Caco-2 (cell line): ENCODE measurements around the gene PLB1. TPM values are rescaled to one million over a fixed set of nuclear protein-coding genes. Genes with fewer than 3 reads are reported as not detected.

ENCODE experiments used
- BruUV-seq: library from RNA; stranded (reverse); fragments of 400-500 nt; replicated peaks from 2 replicates; lab custom pipeline; 2021; lab: Mats Ljungman, UMichigan
- CTCF ChIA-PET: fragments of 300-600 bp; sonication (Branson Sonifier 250); formaldehyde crosslinking; loops from one replicate; lab custom pipeline; 2022; ENCODE audit warnings: antibody characterized with exemption; lab: Charles Lee
- POLR2A ChIA-PET: fragments of 300-600 bp; sonication (Branson Sonifier 250); formaldehyde crosslinking; loops from one replicate; lab custom pipeline; 2022; ENCODE audit warnings: antibody characterized with exemption; lab: Charles Lee
- DNase-seq, 2 experiments: peaks; one replicate each; pipeline versions ENCODE4 v3.0.0 to v3.0.0-alpha.2; 2020 to 2022
- H3K27me3 ChIP-seq: replicated peaks from 2 replicates; pipeline ENCODE4 v1.6.0; 2011; ENCODE audit warnings: low read length; ENCODE audit not compliant: control insufficient read depth, insufficient read depth
- H3K36me3 ChIP-seq: 2 replicates; pipeline ENCODE4 v1.5.1; 2011; ENCODE audit warnings: low read length; ENCODE audit not compliant: control insufficient read depth, insufficient read depth
- H3K4me1 ChIP-seq: fragments of 250-450 bp; sonication (Bioruptor Pico); 2 replicates; pipeline ENCODE4 v1.5.1; 2020; ENCODE audit warnings: mild to moderate bottlenecking
- H3K4me3 ChIP-seq: 2 replicates; pipeline ENCODE4 v1.5.1; 2011; ENCODE audit warnings: low read depth, mild to moderate bottlenecking, control low read depth, low read length
- H3K9me3 ChIP-seq: fragments of 250-450 bp; sonication (Bioruptor Pico); 2 replicates; pipeline ENCODE4 v1.5.1; 2020; ENCODE audit warnings: mild to moderate bottlenecking, moderate library complexity
- H3K27ac Mint-ChIP-seq: one replicate; pipeline ENCODE4 v1.8.0; 2022; ENCODE audit warnings: mixed read lengths; ENCODE audit not compliant: unreplicated experiment
- H3K27me3 Mint-ChIP-seq: one replicate; pipeline ENCODE4 v1.8.0; 2022; ENCODE audit warnings: mixed read lengths; ENCODE audit not compliant: insufficient read depth, unreplicated experiment
- H3K36me3 Mint-ChIP-seq: one replicate; pipeline ENCODE4 v1.8.0; 2022; ENCODE audit warnings: mild to moderate bottlenecking, mixed read lengths; ENCODE audit not compliant: insufficient read depth, unreplicated experiment
- H3K4me1 Mint-ChIP-seq: one replicate; pipeline ENCODE4 v1.8.0; 2022; ENCODE audit warnings: low read depth, mixed read lengths; ENCODE audit not compliant: unreplicated experiment
- H3K4me3 Mint-ChIP-seq: one replicate; pipeline ENCODE4 v1.8.0; 2022; ENCODE audit warnings: mild to moderate bottlenecking, moderate library complexity, mixed read lengths; ENCODE audit not compliant: unreplicated experiment
- H3K9me3 Mint-ChIP-seq: one replicate; pipeline ENCODE4 v1.8.0; 2022; ENCODE audit warnings: mixed read lengths; ENCODE audit not compliant: unreplicated experiment
- CTCF ChIP-seq, 2 experiments: fragments of 200-600 bp in 1 of 2; IDR thresholded peaks; 1 replicate in 1 of 2; 2 replicates in 1 of 2; pipeline versions ENCODE4 v1.5.1 to v1.8.0; 2011 to 2022; ENCODE audit warnings: antibody characterized with exemption in 1 of 2, control low read depth in 1 of 2, inconsistent platforms in 1 of 2, low read depth in 1 of 2, low read length in 1 of 2, mild to moderate bottlenecking in 1 of 2, moderate library complexity in 1 of 2; ENCODE audit not compliant: insufficient read depth in 1 of 2, severe bottlenecking in 1 of 2, unreplicated experiment in 1 of 2
- intact Hi-C: fragments of 100-400 bp; cut with micrococcal nuclease; formaldehyde crosslinking; loops from one replicate; pipeline ENCODE4 v1.10.0; 2022; ENCODE audit not compliant: unreplicated experiment
- total RNA-seq: library from RNA; stranded (reverse); gene quantifications from 2 replicates; pipeline ENCODE4 v1.2.3, GENCODE V29; 2022

PLB1 gene
- total RNA-seq, 1 experiment from 2014 or later, result 2.8 TPM

GRCh38 chr2:28681158-28681571 lies 185.3 kb downstream of the PLB1 start:
- CTCF ChIA-PET, result no interaction called here
- peaks cover 19% of the 10 kb centered on the region for H3K9me3 Mint-ChIP-seq
- no peaks in the 10 kb centered on the region for H3K27me3 Mint-ChIP-seq
- POLR2A ChIA-PET, result no interaction called here
- intact Hi-C loops, result no loop called here
- no peaks in the 10 kb centered on the region for H3K36me3 Mint-ChIP-seq
- Histone ChIP-seq H3K27me3 (no peaks in the 10 kb centered on the region), H3K4me1 (peaks cover 38% of the 10 kb centered on the region), H3K9me3 (no peaks in the 10 kb centered on the region), H3K36me3 (no peaks in the 10 kb centered on the region), H3K4me3 (no peak overlapping the region)
- H3K4me3 Mint-ChIP-seq, result no peak overlapping the region
- H3K27ac Mint-ChIP-seq, result no peak overlapping the region
- no TSS peak for BruUV-seq
- H3K4me1 Mint-ChIP-seq, result peaks cover 50% of the 10 kb centered on the region
- TF ChIP-seq CTCF (IDR thresholded peaks at IDR 0.05; ENCODE audit: insufficient read depth in 1 of 2, low read depth in 1 of 2, low read length in 1 of 2, severe bottlenecking in 1 of 2, unreplicated experiment in 1 of 2), result no peak
- no peak for DNase-seq

- H3K4me1 ChIP-seq, result peaks cover 38% of the 10 kb centered on the region
- no peaks in the 10 kb centered on the region for H3K9me3 ChIP-seq
- Mint-ChIP-seq H3K36me3 (no peaks in the 10 kb centered on the region), H3K4me3 (no peak overlapping the region), H3K4me1 (peaks cover 53% of the 10 kb centered on the region), H3K27ac (no peak overlapping the region), H3K9me3 (peaks cover 23% of the 10 kb centered on the region), H3K27me3 (no peaks in the 10 kb centered on the region)
- no peaks in the 10 kb centered on the region for H3K27me3 ChIP-seq
- no TSS peak for BruUV-seq
- H3K4me3 ChIP-seq, result no peak overlapping the region
- intact Hi-C loops, result loop anchor here (2.0 kb wide), 1 partner anchor 35 kb away; no protein-coding TSS in a partner anchor
- CTCF ChIA-PET, result no interaction called here
- DNase-seq, result no peak
- H3K36me3 ChIP-seq, result no peaks in the 10 kb centered on the region
- no peak for TF ChIP-seq CTCF (IDR thresholded peaks at IDR 0.05; ENCODE audit: insufficient read depth in 1 of 2, low read depth in 1 of 2, low read length in 1 of 2, severe bottlenecking in 1 of 2, unreplicated experiment in 1 of 2)
- POLR2A ChIA-PET, result no interaction called here
Measured at GRCh38 chr2:28681606-28682005, 185.7 kb downstream of the PLB1 start.

GRCh38 chr2:28683100-28683706 lies 187.3 kb downstream of the PLB1 start:
- CTCF ChIA-PET, result interaction anchor here (0.6 to 0.9 kb wide), 4 partner anchors 19 to 117 kb away, joined by 3 to 4 read pairs (median 3); no protein-coding TSS in a partner anchor
- Mint-ChIP-seq H3K27me3 (no peaks in the 10 kb centered on the region), H3K36me3 (no peaks in the 10 kb centered on the region), H3K4me3 (peak overlapping the region; percentile 53), H3K4me1 (peaks cover 56% of the 10 kb centered on the region), H3K9me3 (peaks cover 25% of the 10 kb centered on the region), H3K27ac (peak overlapping the region; percentile 93)
- POLR2A ChIA-PET, result interaction anchor here (0.6 to 1.1 kb wide), 4 partner anchors 19 to 68 kb away, joined by 3 to 6 read pairs (median 3); partner anchors contain the start of gene PPP1CB
- no peak overlapping the region for H3K4me3 ChIP-seq
- H3K9me3 ChIP-seq, result no peaks in the 10 kb centered on the region
- intact Hi-C loops, result loop anchor here (1.0 to 2.0 kb wide), 5 partner anchors 9 to 87 kb away; partner anchors contain the start of gene PPP1CB
- no peaks in the 10 kb centered on the region for H3K27me3 ChIP-seq
- TSS peak; percentile 85 for BruUV-seq
- no peaks in the 10 kb centered on the region for H3K36me3 ChIP-seq
- H3K4me1 ChIP-seq, result peaks cover 38% of the 10 kb centered on the region
- DNase-seq, result peak; percentile 91 to 96
- no peak for TF ChIP-seq CTCF (IDR thresholded peaks at IDR 0.05; ENCODE audit: insufficient read depth in 1 of 2, low read depth in 1 of 2, low read length in 1 of 2, severe bottlenecking in 1 of 2, unreplicated experiment in 1 of 2)
